Measurements from ENCODE around the gene SKA1. TPM values are rescaled to one million over a fixed set of nuclear protein-coding genes. Genes with fewer than 3 reads are reported as not detected.

The SKA1 gene
- total and polyA plus RNA-seq, 2 donors from 2014 or later = 0.31 TPM; not detected in 1

- H3K4me3 ChIP-seq (ENCODE audit: low read length in 3 of 3) = no peak overlapping the region
- DNase-seq (no peak), FAIRE-seq (no peak)
- no peak for TF ChIP-seq CTCF (IDR thresholded peaks at IDR 0.05; ENCODE audit: borderline replicate concordance, extremely low read depth, insufficient read depth)
- no peaks in the 10 kb centered on the region for H3K27me3 ChIP-seq (ENCODE audit: control insufficient read depth, insufficient read depth, low read length)
- no peak overlapping the region for H3K9ac ChIP-seq (ENCODE audit: low read length in 3 of 3)
- H3K9me3 ChIP-seq (ENCODE audit: control insufficient read depth in 2 of 3, insufficient read depth in 1 of 3, low read length in 3 of 3) = no peaks in the 10 kb centered on the region
- no peaks in the 10 kb centered on the region for H3K4me1 ChIP-seq (ENCODE audit: control insufficient read depth in 2 of 3, insufficient read depth in 2 of 3, low read depth in 1 of 3, low read length in 3 of 3)
- intact Hi-C loops (cut with DNase I) = no loop called here
- H3K27ac ChIP-seq (ENCODE audit: low read depth in 2 of 2, low read length in 2 of 2) = no peak overlapping the region
- H3K36me3 ChIP-seq (ENCODE audit: control insufficient read depth in 2 of 3, insufficient read depth in 3 of 3, low read length in 3 of 3) = no peaks in the 10 kb centered on the region
These were observed 43.2 kb upstream of the SKA1 start for GRCh38 chr18:50331691-50332090.

- no peak overlapping the region for H3K9ac ChIP-seq (ENCODE audit: low read length in 3 of 3)
- TF ChIP-seq CTCF (IDR thresholded peaks at IDR 0.05; ENCODE audit: borderline replicate concordance, extremely low read depth, insufficient read depth) = no peak
- FAIRE-seq = no peak
These were observed 40.2 kb upstream of the SKA1 start for GRCh38 chr18:50334546-50335152.

GRCh38 chr18:50338122-50338521 lies 36.7 kb upstream of the SKA1 start:
- Histone ChIP-seq H3K9me3 (ENCODE audit: control insufficient read depth in 2 of 3, insufficient read depth in 1 of 3, low read length in 3 of 3) (no peaks in the 10 kb centered on the region), H3K9ac (ENCODE audit: low read length in 3 of 3) (no peak overlapping the region), H3K4me3 (ENCODE audit: low read length in 3 of 3) (no peak overlapping the region), H3K27ac (ENCODE audit: low read depth in 2 of 2, low read length in 2 of 2) (no peak overlapping the region), H3K4me1 (ENCODE audit: control insufficient read depth in 2 of 3, insufficient read depth in 2 of 3, low read depth in 1 of 3, low read length in 3 of 3) (no peaks in the 10 kb centered on the region), H3K36me3 (ENCODE audit: control insufficient read depth in 2 of 3, insufficient read depth in 3 of 3, low read length in 3 of 3) (no peaks in the 10 kb centered on the region), H3K27me3 (ENCODE audit: control insufficient read depth, insufficient read depth, low read length) (no peaks in the 10 kb centered on the region)
- DNase-seq (no peak), FAIRE-seq (no peak)
- intact Hi-C loops (cut with DNase I) = no loop called here
- TF ChIP-seq CTCF (IDR thresholded peaks at IDR 0.05; ENCODE audit: borderline replicate concordance, extremely low read depth, insufficient read depth) = no peak

More at GRCh38 chr18:50334546-50335152, 40.2 kb upstream of the SKA1 start:
- DNase-seq = no peak
- H3K9me3 ChIP-seq (ENCODE audit: control insufficient read depth in 2 of 3, insufficient read depth in 1 of 3, low read length in 3 of 3) = no peaks in the 10 kb centered on the region
- no peaks in the 10 kb centered on the region for H3K4me1 ChIP-seq (ENCODE audit: control insufficient read depth in 2 of 3, insufficient read depth in 2 of 3, low read depth in 1 of 3, low read length in 3 of 3)
- no peaks in the 10 kb centered on the region for H3K27me3 ChIP-seq (ENCODE audit: control insufficient read depth, insufficient read depth, low read length)
- no peaks in the 10 kb centered on the region for H3K36me3 ChIP-seq (ENCODE audit: control insufficient read depth in 2 of 3, insufficient read depth in 3 of 3, low read length in 3 of 3)
- H3K4me3 ChIP-seq (ENCODE audit: low read length in 3 of 3) = no peak overlapping the region
- H3K27ac ChIP-seq (ENCODE audit: low read depth in 2 of 2, low read length in 2 of 2) = no peak overlapping the region
- intact Hi-C loops (cut with DNase I) = no loop called here

GRCh38 chr18:50338715-50339114 lies 36.1 kb upstream of the SKA1 start:
- Histone ChIP-seq H3K27me3 (ENCODE audit: control insufficient read depth, insufficient read depth, low read length) (no peaks in the 10 kb centered on the region), H3K9ac (ENCODE audit: low read length in 3 of 3) (no peak overlapping the region), H3K27ac (ENCODE audit: low read depth in 2 of 2, low read length in 2 of 2) (no peak overlapping the region), H3K4me1 (ENCODE audit: control insufficient read depth in 2 of 3, insufficient read depth in 2 of 3, low read depth in 1 of 3, low read length in 3 of 3) (no peaks in the 10 kb centered on the region), H3K36me3 (ENCODE audit: control insufficient read depth in 2 of 3, insufficient read depth in 3 of 3, low read length in 3 of 3) (no peaks in the 10 kb centered on the region), H3K4me3 (ENCODE audit: low read length in 3 of 3) (no peak overlapping the region), H3K9me3 (ENCODE audit: control insufficient read depth in 2 of 3, insufficient read depth in 1 of 3, low read length in 3 of 3) (no peaks in the 10 kb centered on the region)
- FAIRE-seq = no peak
- intact Hi-C loops (cut with DNase I) = no loop called here
- DNase-seq = no peak
- no peak for TF ChIP-seq CTCF (IDR thresholded peaks at IDR 0.05; ENCODE audit: borderline replicate concordance, extremely low read depth, insufficient read depth)

Data from kidney (tissue), 14 donors.